Panc1 (cell line): Measurements from ENCODE around the gene PREPL. TPM values are rescaled to one million over a fixed set of nuclear protein-coding genes. Genes with fewer than 3 reads are reported as not detected.

Source experiments
- ATAC-seq: fragments of 200-7000 bp; cut with Tn5 transposase; 2 replicates; pipeline ENCODE4 v1.9.1; 2020; ENCODE audit warnings: mild to moderate bottlenecking, moderate library complexity
- BruUV-seq: library from RNA; stranded (reverse); fragments of 400-500 nt; replicated peaks from 2 replicates; lab custom pipeline; 2021; lab: Mats Ljungman, UMichigan
- CTCF ChIA-PET: fragments of 300-600 bp; sonication (Branson Sonifier 250); formaldehyde crosslinking; loops from one replicate; lab custom pipeline; 2022; ENCODE audit warnings: antibody characterized with exemption; lab: Charles Lee
- POLR2A ChIA-PET: fragments of 300-600 bp; sonication (Branson Sonifier 250); formaldehyde crosslinking; loops from one replicate; lab custom pipeline; 2022; ENCODE audit warnings: antibody characterized with exemption; lab: Charles Lee
- DNase-seq: peaks from one replicate; pipeline ENCODE4 v3.0.0-alpha.2; 2010; ENCODE audit warnings: low read depth, low spot score
- H3K27ac ChIP-seq: 2 replicates; pipeline ENCODE4 v1.5.1; 2011; ENCODE audit warnings: mild to moderate bottlenecking, low read length, inconsistent platforms
- H3K27me3 ChIP-seq: fragments of 200-500 bp; sonication (Bioruptor generic); 2 replicates; pipeline ENCODE4 v1.6.0; 2014; ENCODE audit warnings: low read length, inconsistent platforms; ENCODE audit not compliant: control insufficient read depth, insufficient read depth
- H3K36me3 ChIP-seq: fragments of 200-500 bp; sonication (Bioruptor generic); 2 replicates; pipeline ENCODE4 v1.5.1; 2014; ENCODE audit warnings: inconsistent platforms, mild to moderate bottlenecking, low read length, moderate library complexity; ENCODE audit not compliant: control insufficient read depth, insufficient read depth
- H3K4me1 ChIP-seq: 2 replicates; pipeline ENCODE4 v1.5.1; 2011; ENCODE audit warnings: inconsistent platforms, mild to moderate bottlenecking, low read length, moderate library complexity; ENCODE audit not compliant: control insufficient read depth, insufficient read depth
- H3K4me3 ChIP-seq, 2 experiments: 2 replicates each; pipeline ENCODE4 v1.5.1; 2011 to 2012; ENCODE audit warnings: low read depth in 2 of 2, low read length in 2 of 2, mild to moderate bottlenecking in 2 of 2, inconsistent platforms in 1 of 2, moderate library complexity in 1 of 2
- H3K9me3 ChIP-seq: fragments of 200-500 bp; sonication (Bioruptor generic); 2 replicates; pipeline ENCODE4 v1.5.1; 2014; ENCODE audit warnings: low read depth, mild to moderate bottlenecking, inconsistent platforms, low read length, moderate library complexity; ENCODE audit not compliant: control insufficient read depth, insufficient read depth
- POLR2AphosphoS5 ChIP-seq: IDR thresholded peaks from 2 replicates; pipeline ENCODE4 v1.6.1; 2012; ENCODE audit warnings: mild to moderate bottlenecking, low read depth, low read length, moderate library complexity
- SIN3A ChIP-seq: IDR thresholded peaks from 2 replicates; pipeline ENCODE4 v1.6.1; 2012; ENCODE audit warnings: low read depth, mild to moderate bottlenecking, low read length, moderate library complexity, borderline replicate concordance; ENCODE audit not compliant: insufficient read depth
- TCF7L2 ChIP-seq: IDR thresholded peaks from 2 replicates; pipeline ENCODE4 v1.6.1; 2011; ENCODE audit warnings: mild to moderate bottlenecking, low read depth, low read length, inconsistent platforms
- in situ Hi-C: cut with HindIII; loops from 2 replicates; pipeline ENCODE4 v1.10.0; 2016; ENCODE audit warnings: low sequenced_read_pairs, low pct_unique_long_range_greater_than_20kb
- intact Hi-C: fragments of 100-400 bp; cut with micrococcal nuclease; formaldehyde crosslinking; loops from one replicate; pipeline ENCODE4 v1.10.0; 2022; ENCODE audit not compliant: unreplicated experiment
- total RNA-seq: library from RNA; stranded (reverse); gene quantifications from one replicate; pipeline ENCODE4 v1.2.1, GENCODE V29; 2021; ENCODE audit not compliant: unreplicated experiment
- TF ChIP-seq, protein P1 (sequence below): fragments of 450-650 bp; IDR thresholded peaks from 2 replicates; pipeline ENCODE4 v1.5.1; 2017; ENCODE audit warnings: mild to moderate bottlenecking
- TF ChIP-seq, protein P2 (sequence below), 2 experiments: IDR thresholded peaks; 2 replicates each; pipeline ENCODE4 v1.6.1; 2011 to 2012; ENCODE audit warnings: low read depth in 2 of 2, control low read depth in 1 of 2, low read length in 1 of 2, mild to moderate bottlenecking in 1 of 2, moderate library complexity in 1 of 2; ENCODE audit not compliant: insufficient read depth in 1 of 2

PREPL gene
- total RNA-seq, 1 experiment from 2014 or later = 42.5 TPM

DNA sequence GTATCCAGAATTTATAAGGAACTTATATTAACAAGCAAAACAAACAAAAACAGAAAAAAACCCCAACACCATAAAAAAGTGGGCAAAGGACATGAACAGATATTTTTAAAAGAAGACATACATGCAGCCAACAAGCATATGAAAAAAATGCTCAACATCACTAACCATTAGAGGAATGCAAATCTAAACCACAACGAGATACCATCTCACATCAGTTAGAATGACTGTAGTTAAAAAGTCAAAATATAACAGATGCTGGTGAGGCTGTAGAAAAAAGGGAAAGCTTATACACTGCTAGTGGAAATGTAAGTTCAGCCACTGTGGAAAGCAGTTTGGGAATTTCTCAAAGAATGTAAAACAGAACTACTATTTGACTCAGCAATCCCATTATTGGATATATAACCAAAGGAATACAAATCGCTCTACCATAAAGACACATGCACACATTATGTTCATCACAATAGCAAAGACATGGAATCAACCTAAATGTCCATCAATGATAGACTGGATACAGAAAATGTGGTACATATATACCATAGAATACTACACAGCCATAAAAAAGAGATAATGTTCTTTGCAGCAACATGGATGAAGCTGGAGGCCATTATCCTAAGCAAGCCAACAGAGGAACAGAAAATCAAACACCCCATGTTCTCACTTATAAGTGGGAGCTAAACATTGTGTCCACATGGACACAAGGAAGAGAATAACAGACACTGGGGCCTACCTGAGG is 25.3 kb downstream of the PREPL start:
- CTCF ChIA-PET = no interaction called here

DNA sequence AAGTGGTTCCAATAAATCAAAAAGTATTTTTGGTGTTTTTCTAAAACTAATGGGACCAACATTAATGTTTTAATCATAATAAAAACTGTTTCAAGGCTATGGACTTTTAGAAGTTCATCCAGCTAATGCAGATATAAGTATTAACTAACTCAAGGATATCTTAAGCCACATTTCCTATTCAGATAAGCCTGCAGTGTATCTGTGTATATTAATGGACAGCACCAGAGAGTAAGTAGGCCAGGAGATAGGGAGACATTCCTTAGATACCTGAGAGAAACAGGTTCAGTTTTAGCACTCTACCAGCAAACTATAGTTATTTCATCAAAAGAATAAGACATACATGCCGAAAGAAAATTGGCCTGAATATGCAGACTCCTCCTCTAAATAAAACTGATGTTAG is 27.3 kb downstream of the PREPL start:
- BruUV-seq = no TSS peak
- CTCF ChIA-PET = no interaction called here
- TF ChIP-seq, protein P1, sequence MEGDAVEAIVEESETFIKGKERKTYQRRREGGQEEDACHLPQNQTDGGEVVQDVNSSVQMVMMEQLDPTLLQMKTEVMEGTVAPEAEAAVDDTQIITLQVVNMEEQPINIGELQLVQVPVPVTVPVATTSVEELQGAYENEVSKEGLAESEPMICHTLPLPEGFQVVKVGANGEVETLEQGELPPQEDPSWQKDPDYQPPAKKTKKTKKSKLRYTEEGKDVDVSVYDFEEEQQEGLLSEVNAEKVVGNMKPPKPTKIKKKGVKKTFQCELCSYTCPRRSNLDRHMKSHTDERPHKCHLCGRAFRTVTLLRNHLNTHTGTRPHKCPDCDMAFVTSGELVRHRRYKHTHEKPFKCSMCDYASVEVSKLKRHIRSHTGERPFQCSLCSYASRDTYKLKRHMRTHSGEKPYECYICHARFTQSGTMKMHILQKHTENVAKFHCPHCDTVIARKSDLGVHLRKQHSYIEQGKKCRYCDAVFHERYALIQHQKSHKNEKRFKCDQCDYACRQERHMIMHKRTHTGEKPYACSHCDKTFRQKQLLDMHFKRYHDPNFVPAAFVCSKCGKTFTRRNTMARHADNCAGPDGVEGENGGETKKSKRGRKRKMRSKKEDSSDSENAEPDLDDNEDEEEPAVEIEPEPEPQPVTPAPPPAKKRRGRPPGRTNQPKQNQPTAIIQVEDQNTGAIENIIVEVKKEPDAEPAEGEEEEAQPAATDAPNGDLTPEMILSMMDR = no peak
- TF ChIP-seq, protein P2, sequence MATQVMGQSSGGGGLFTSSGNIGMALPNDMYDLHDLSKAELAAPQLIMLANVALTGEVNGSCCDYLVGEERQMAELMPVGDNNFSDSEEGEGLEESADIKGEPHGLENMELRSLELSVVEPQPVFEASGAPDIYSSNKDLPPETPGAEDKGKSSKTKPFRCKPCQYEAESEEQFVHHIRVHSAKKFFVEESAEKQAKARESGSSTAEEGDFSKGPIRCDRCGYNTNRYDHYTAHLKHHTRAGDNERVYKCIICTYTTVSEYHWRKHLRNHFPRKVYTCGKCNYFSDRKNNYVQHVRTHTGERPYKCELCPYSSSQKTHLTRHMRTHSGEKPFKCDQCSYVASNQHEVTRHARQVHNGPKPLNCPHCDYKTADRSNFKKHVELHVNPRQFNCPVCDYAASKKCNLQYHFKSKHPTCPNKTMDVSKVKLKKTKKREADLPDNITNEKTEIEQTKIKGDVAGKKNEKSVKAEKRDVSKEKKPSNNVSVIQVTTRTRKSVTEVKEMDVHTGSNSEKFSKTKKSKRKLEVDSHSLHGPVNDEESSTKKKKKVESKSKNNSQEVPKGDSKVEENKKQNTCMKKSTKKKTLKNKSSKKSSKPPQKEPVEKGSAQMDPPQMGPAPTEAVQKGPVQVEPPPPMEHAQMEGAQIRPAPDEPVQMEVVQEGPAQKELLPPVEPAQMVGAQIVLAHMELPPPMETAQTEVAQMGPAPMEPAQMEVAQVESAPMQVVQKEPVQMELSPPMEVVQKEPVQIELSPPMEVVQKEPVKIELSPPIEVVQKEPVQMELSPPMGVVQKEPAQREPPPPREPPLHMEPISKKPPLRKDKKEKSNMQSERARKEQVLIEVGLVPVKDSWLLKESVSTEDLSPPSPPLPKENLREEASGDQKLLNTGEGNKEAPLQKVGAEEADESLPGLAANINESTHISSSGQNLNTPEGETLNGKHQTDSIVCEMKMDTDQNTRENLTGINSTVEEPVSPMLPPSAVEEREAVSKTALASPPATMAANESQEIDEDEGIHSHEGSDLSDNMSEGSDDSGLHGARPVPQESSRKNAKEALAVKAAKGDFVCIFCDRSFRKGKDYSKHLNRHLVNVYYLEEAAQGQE (IDR thresholded peaks at IDR 0.05; ENCODE audit: insufficient read depth in 1 of 2, low read depth in 2 of 2, low read length in 1 of 2) = no peak
- TF ChIP-seq SIN3A (no peak), TCF7L2 (no peak), POLR2AphosphoS5 (no peak)
- ATAC-seq = no peak
- in situ Hi-C loops = no loop called here
- H3K27ac ChIP-seq = no peak overlapping the region
- H3K27me3 ChIP-seq = no peaks in the 10 kb centered on the region
- H3K36me3 ChIP-seq = peaks cover 12% of the 10 kb centered on the region
- H3K4me3 ChIP-seq = no peak overlapping the region
- intact Hi-C loops = no loop called here
- H3K9me3 ChIP-seq = no peaks in the 10 kb centered on the region
- no peaks in the 10 kb centered on the region for H3K4me1 ChIP-seq
- POLR2A ChIA-PET = no interaction called here
- no peak for DNase-seq

More for the DNA sequence above, 25.3 kb downstream of the PREPL start:
- Histone ChIP-seq H3K27ac (no peak overlapping the region), H3K27me3 (no peaks in the 10 kb centered on the region), H3K9me3 (no peaks in the 10 kb centered on the region), H3K4me3 (no peak overlapping the region), H3K36me3 (peaks cover 18% of the 10 kb centered on the region), H3K4me1 (no peaks in the 10 kb centered on the region)
- DNase-seq (no peak), ATAC-seq (no peak)
- BruUV-seq = no TSS peak
- intact Hi-C loops (no loop called here), in situ Hi-C loops (no loop called here)
- POLR2A ChIA-PET = no interaction called here
- TF ChIP-seq POLR2AphosphoS5 (no peak), TCF7L2 (no peak), SIN3A (no peak)
- TF ChIP-seq, protein P1 = no peak
- TF ChIP-seq, protein P2 (IDR thresholded peaks at IDR 0.05; ENCODE audit: insufficient read depth in 1 of 2, low read depth in 2 of 2, low read length in 1 of 2) = no peak
